Measurements from ENCODE around the gene PLB1. TPM values are rescaled to one million over a fixed set of nuclear protein-coding genes. Genes with fewer than 3 reads are reported as not detected.

Gene PLB1
- total and polyA plus RNA-seq, 2 experiments from 2014 or later: 0.06 to 0.21 TPM

DNA sequence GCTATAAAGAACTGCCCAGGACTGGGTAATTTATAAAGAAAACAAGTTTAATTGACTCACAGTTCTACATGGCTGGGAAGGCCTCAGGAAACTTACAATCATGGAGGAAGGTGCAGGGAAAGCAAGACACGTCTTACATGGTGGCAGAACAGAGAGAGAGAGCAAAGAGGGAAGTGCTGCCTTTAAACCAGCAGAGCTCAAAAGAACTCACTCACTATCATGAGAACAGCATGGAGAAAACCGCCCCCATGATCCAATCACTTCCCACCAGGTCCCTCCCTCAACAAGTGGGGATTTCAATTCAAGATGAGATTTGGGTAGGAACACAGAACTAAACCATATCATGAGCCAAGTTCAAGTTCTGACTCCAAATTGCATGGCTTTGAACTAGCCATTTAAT lies 193.0 kb downstream of the PLB1 start:
- Histone ChIP-seq H3K79me2 (replicated peaks; ENCODE audit: insufficient read depth) (no peaks in the 10 kb centered on the region), H3F3A (replicated peaks; ENCODE audit: low read depth) (no peaks in the 10 kb centered on the region), H3K4me1 (ENCODE audit: insufficient read depth) (no peaks in the 10 kb centered on the region), H3K4me3 (no peak overlapping the region), H3K9me2 (ENCODE audit: insufficient read depth) (peaks cover 13% of the 10 kb centered on the region), H4K20me1 (replicated peaks; ENCODE audit: insufficient read depth) (no peaks in the 10 kb centered on the region), H3K36me3 (ENCODE audit: insufficient read depth) (no peaks in the 10 kb centered on the region), H3K4me2 (no peak overlapping the region), H3K27me3 (ENCODE audit: insufficient read depth) (no peaks in the 10 kb centered on the region), H2AFZ (peak overlapping the region; percentile 47; the same call in 1 of the 2 replicates), H3K27ac (ENCODE audit: low read depth) (no peak overlapping the region)
- no peak overlapping the region for H3K4me3 Mint-ChIP-seq
- H3K4me1 Mint-ChIP-seq: peaks cover 4% of the 10 kb centered on the region
- no peaks in the 10 kb centered on the region for H3K9me3 Mint-ChIP-seq
- ATAC-seq (no peak), DNase-seq (ENCODE audit: low spot score) (no peak)
- no peaks in the 10 kb centered on the region for H3K36me3 Mint-ChIP-seq (ENCODE audit: low read depth)
- no peak overlapping the region for H3K27ac Mint-ChIP-seq
- TF ChIP-seq ZNF331 (CRISPR knock-in tag; IDR thresholded peaks at IDR 0.05; ENCODE audit: low read depth) (no peak), ETS1 (IDR thresholded peaks at IDR 0.05) (no peak), NANOG (IDR thresholded peaks at IDR 0.05; ENCODE audit: borderline replicate concordance) (no peak), ZNF114 (CRISPR knock-in tag; IDR thresholded peaks at IDR 0.05) (no peak), JUNB (IDR thresholded peaks at IDR 0.05; ENCODE audit: unreplicated experiment) (no peak), POLR2AphosphoS5 (IDR thresholded peaks at IDR 0.05; ENCODE audit: low read depth) (no peak)
- TF ChIP-seq, protein P1, sequence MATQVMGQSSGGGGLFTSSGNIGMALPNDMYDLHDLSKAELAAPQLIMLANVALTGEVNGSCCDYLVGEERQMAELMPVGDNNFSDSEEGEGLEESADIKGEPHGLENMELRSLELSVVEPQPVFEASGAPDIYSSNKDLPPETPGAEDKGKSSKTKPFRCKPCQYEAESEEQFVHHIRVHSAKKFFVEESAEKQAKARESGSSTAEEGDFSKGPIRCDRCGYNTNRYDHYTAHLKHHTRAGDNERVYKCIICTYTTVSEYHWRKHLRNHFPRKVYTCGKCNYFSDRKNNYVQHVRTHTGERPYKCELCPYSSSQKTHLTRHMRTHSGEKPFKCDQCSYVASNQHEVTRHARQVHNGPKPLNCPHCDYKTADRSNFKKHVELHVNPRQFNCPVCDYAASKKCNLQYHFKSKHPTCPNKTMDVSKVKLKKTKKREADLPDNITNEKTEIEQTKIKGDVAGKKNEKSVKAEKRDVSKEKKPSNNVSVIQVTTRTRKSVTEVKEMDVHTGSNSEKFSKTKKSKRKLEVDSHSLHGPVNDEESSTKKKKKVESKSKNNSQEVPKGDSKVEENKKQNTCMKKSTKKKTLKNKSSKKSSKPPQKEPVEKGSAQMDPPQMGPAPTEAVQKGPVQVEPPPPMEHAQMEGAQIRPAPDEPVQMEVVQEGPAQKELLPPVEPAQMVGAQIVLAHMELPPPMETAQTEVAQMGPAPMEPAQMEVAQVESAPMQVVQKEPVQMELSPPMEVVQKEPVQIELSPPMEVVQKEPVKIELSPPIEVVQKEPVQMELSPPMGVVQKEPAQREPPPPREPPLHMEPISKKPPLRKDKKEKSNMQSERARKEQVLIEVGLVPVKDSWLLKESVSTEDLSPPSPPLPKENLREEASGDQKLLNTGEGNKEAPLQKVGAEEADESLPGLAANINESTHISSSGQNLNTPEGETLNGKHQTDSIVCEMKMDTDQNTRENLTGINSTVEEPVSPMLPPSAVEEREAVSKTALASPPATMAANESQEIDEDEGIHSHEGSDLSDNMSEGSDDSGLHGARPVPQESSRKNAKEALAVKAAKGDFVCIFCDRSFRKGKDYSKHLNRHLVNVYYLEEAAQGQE (IDR thresholded peaks at IDR 0.05; ENCODE audit: unreplicated experiment): no peak
- peaks cover 6% of the 10 kb centered on the region for H3K27me3 Mint-ChIP-seq (ENCODE audit: insufficient read depth, low read depth, poor library complexity)

DNA sequence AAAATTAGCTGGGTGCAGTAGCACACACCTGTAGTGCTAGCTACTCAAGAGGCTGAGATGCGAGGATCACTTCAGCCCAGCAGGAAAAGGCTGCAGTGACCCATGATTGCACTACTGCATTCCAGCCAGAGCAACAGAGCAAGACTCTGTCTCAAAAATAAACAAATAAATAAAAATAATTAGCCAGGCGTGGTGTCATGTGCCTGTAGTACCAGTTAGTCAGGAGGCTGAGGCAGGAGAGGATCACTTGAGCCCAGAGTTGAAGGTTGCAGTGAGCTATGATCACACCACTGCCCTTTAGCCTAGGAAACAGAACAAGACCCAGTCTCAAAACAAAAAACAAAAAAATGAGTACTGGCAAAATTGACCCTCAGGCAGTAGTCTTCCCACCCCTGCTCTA lies 193.9 kb downstream of the PLB1 start:
- DNase-seq (ENCODE audit: low spot score): no peak
- Mint-ChIP-seq H3K27ac (no peak overlapping the region), H3K4me3 (no peak overlapping the region), H3K4me1 (peaks cover 4% of the 10 kb centered on the region; the same call in 2 of the 3 replicates), H3K36me3 (ENCODE audit: low read depth) (no peaks in the 10 kb centered on the region), H3K9me3 (no peaks in the 10 kb centered on the region), H3K27me3 (ENCODE audit: insufficient read depth, low read depth, poor library complexity) (peaks cover 4% of the 10 kb centered on the region)
- H4K20me1 ChIP-seq (replicated peaks; ENCODE audit: insufficient read depth): no peaks in the 10 kb centered on the region
- H3K79me2 ChIP-seq (replicated peaks; ENCODE audit: insufficient read depth): no peaks in the 10 kb centered on the region
- no peaks in the 10 kb centered on the region; the same call in 1 of the 2 replicates for H3K4me1 ChIP-seq (ENCODE audit: insufficient read depth)
- H3K27me3 ChIP-seq (ENCODE audit: insufficient read depth): no peaks in the 10 kb centered on the region
- no peak overlapping the region for H3K4me2 ChIP-seq
- no peak for ATAC-seq
- H3F3A ChIP-seq (replicated peaks; ENCODE audit: low read depth): no peaks in the 10 kb centered on the region
- no peak overlapping the region for H2AFZ ChIP-seq
- no peaks in the 10 kb centered on the region for H3K36me3 ChIP-seq (ENCODE audit: insufficient read depth)
- no peak overlapping the region for H3K4me3 ChIP-seq
- H3K9me2 ChIP-seq (ENCODE audit: insufficient read depth): peaks cover 12% of the 10 kb centered on the region
- no peak overlapping the region for H3K27ac ChIP-seq (ENCODE audit: low read depth)
- no peak for TF ChIP-seq ETS1 (IDR thresholded peaks at IDR 0.05)
- no peak for TF ChIP-seq CTCF (conservative IDR thresholded peaks at IDR 0.05; ENCODE audit: low read depth in 2 of 2)
- TF ChIP-seq, protein P1 (IDR thresholded peaks at IDR 0.05; ENCODE audit: unreplicated experiment): no peak
- TF ChIP-seq ZNF114 (CRISPR knock-in tag; IDR thresholded peaks at IDR 0.05): no peak
